H1 (cell line): ENCODE results near the gene ULK1. TPM values are rescaled to one million over a fixed set of nuclear protein-coding genes. Genes with fewer than 3 reads are reported as not detected.
A peak's percentile ranks its signal among the peaks of the same experiment; 100 is the strongest.

ENCODE experiments used
- CEBPB ChIP-seq: IDR thresholded peaks from 2 replicates; pipeline ENCODE4 v1.6.1; 2012; ENCODE audit warnings: low read depth, low read length
- CHD7 ChIP-seq: fragments of 300-600 bp; sonication (generic); IDR thresholded peaks from 2 replicates; pipeline ENCODE4 v1.7.1; 2012; ENCODE audit warnings: low read length, moderate library complexity, mild to moderate bottlenecking, inconsistent platforms; ENCODE audit not compliant: insufficient replicate concordance
- E2F6 ChIP-seq: IDR thresholded peaks from 2 replicates; pipeline ENCODE4 v1.6.1; 2012; ENCODE audit warnings: inconsistent platforms
- EGR1 ChIP-seq: IDR thresholded peaks from 2 replicates; pipeline ENCODE4 v1.6.1; 2011; ENCODE audit warnings: low read depth, low read length, borderline replicate concordance
- GABPA ChIP-seq: IDR thresholded peaks from 2 replicates; pipeline ENCODE4 v1.6.1; 2011; ENCODE audit warnings: mild to moderate bottlenecking, low read length, moderate library complexity, borderline replicate concordance; ENCODE audit not compliant: insufficient read depth
- POLR2AphosphoS5 ChIP-seq: IDR thresholded peaks from 2 replicates; pipeline ENCODE4 v1.6.1; 2011; ENCODE audit warnings: low read depth, low read length
- RNF2 ChIP-seq: fragments of 200-900, 300-1000 bp; sonication (generic); IDR thresholded peaks from 2 replicates; pipeline ENCODE4 v1.7.1; 2016; ENCODE audit warnings: borderline replicate concordance, low read depth, mild to moderate bottlenecking, antibody characterized with exemption, low read length; ENCODE audit not compliant: poor library complexity, severe bottlenecking; ENCODE audit errors: missing control alignments
- TAF1 ChIP-seq: IDR thresholded peaks from 2 replicates; pipeline ENCODE4 v1.6.1; 2011; ENCODE audit warnings: mild to moderate bottlenecking, low read depth, low read length
- polyA plus RNA-seq, 7 experiments: library from polyadenylated mRNA; depleted of rRNA in 3 of 7; stranded (reverse) in 5 of 7; unstranded in 2 of 7; fragments of >200 nt in 5 of 7; fragments of 200-250 nt in 2 of 7; gene quantifications; 1 replicate in 5 of 7; 2 replicates in 1 of 7; 4 replicates in 1 of 7; pipeline versions ENCODE4 v1.2.1 to v1.2.3, GENCODE V29; 2011 to 2013; ENCODE audit warnings: missing spikeins in 2 of 7, mixed read lengths in 2 of 7
- total RNA-seq: library from RNA; stranded (reverse); fragmentation: NEBNext Ultra II Directional; extraction: Animal tissue kit (Norgen Biotek cat#: 25700); gene quantifications from 2 replicates; pipeline ENCODE4 v1.2.1, GENCODE V29; 2021

Gene ULK1
- total and polyA plus RNA-seq, 2 of the 8 experiments (the other 6 are each of a cell fraction or from before 2014, with no cell fraction given) = 13.0 to 44.1 TPM

GRCh38 chr12:131852551-131853299, 41.7 kb upstream of the ULK1 start (continued):
- TF ChIP-seq CHD7 (no peak), POLR2AphosphoS5 (peak; percentile 34; the same call in 1 of the 2 replicates), TAF1 (no peak), GABPA (0 out of 2 replicates have a peak, but pooled peaks have one; percentile 20), CEBPB (no peak), EGR1 (no peak), E2F6 (no peak), RNF2 (no peak)
- TF ChIP-seq, all 59 proteins: peak for 2
